Endothelial cell (in vitro differentiated cells): Measurements from ENCODE around the gene TBC1D22A. TPM values are rescaled to one million over a fixed set of nuclear protein-coding genes. Genes with fewer than 3 reads are reported as not detected.

Experiments
- DNase-seq: peaks from one replicate; pipeline ENCODE4 v3.0.0; 2021; ENCODE audit warnings: low spot score
- H3K27ac Mint-ChIP-seq: one replicate; pipeline ENCODE4 v1.8.0; 2021; ENCODE audit warnings: mixed read lengths, inconsistent platforms; ENCODE audit not compliant: unreplicated experiment
- H3K27me3 Mint-ChIP-seq: one replicate; pipeline ENCODE4 v1.8.0; 2021; ENCODE audit warnings: mild to moderate bottlenecking, moderate library complexity, mixed read lengths, inconsistent platforms; ENCODE audit not compliant: unreplicated experiment
- H3K36me3 Mint-ChIP-seq: one replicate; pipeline ENCODE4 v1.8.0; 2021; ENCODE audit warnings: mild to moderate bottlenecking, low read depth, mixed read lengths, inconsistent platforms; ENCODE audit not compliant: unreplicated experiment
- H3K4me1 Mint-ChIP-seq: one replicate; pipeline ENCODE4 v1.8.0; 2021; ENCODE audit warnings: mild to moderate bottlenecking, mixed read lengths, inconsistent platforms; ENCODE audit not compliant: unreplicated experiment
- H3K4me3 Mint-ChIP-seq: one replicate; pipeline ENCODE4 v1.8.0; 2021; ENCODE audit warnings: mild to moderate bottlenecking, mixed read lengths, inconsistent platforms; ENCODE audit not compliant: unreplicated experiment
- H3K9me3 Mint-ChIP-seq: one replicate; pipeline ENCODE4 v1.8.0; 2021; ENCODE audit warnings: mixed read lengths, inconsistent platforms; ENCODE audit not compliant: unreplicated experiment
- CTCF ChIP-seq: fragments of 200-600 bp; sonication (generic); IDR thresholded peaks from one replicate; pipeline ENCODE4 v1.5.0; 2021; ENCODE audit warnings: antibody characterized with exemption; ENCODE audit not compliant: unreplicated experiment
- total RNA-seq: library from RNA; stranded (reverse); fragmentation: NEBNext Ultra II Directional; extraction: Animal tissue kit (Norgen Biotek cat#: 25700); gene quantifications from one replicate; pipeline ENCODE4 v1.2.1, GENCODE V29; 2021; ENCODE audit not compliant: unreplicated experiment

Gene TBC1D22A
- total RNA-seq, 1 donor from 2014 or later, result 25.3 TPM

DNA sequence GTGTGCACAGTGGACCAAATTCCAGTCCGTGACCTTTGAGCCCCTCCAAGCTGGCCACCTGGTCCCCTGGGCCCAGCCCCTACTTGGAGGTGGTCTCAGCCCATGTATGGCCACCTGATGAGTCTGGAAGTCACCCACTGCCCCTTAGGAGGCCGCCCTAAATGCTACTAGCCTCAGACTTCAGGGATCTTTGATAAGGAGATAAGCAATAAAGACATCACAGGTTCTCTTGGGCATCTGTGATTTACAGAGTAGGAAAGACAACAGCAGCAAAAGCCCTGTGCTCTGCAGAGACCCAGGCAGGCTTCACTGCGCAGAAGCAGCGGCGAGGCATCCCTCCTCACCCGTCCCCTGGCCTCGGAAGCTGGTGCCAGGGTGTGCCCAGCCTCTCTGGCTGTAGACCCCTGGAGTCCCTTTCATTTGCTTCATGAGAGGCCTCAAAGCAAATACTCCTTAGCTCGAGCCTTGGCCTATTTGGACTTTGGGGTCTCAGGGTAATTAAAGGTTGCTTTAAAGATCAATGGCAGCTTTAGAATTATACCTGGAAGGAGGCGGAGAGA, 360.1 kb downstream of the TBC1D22A start:
- Mint-ChIP-seq H3K36me3 (peaks cover 4% of the 10 kb centered on the region), H3K27ac (no peak overlapping the region), H3K4me3 (no peak overlapping the region), H3K4me1 (peaks cover 3% of the 10 kb centered on the region), H3K27me3 (peaks cover 10% of the 10 kb centered on the region), H3K9me3 (no peaks in the 10 kb centered on the region)
- DNase-seq, result no peak
- no peak for TF ChIP-seq CTCF

DNA sequence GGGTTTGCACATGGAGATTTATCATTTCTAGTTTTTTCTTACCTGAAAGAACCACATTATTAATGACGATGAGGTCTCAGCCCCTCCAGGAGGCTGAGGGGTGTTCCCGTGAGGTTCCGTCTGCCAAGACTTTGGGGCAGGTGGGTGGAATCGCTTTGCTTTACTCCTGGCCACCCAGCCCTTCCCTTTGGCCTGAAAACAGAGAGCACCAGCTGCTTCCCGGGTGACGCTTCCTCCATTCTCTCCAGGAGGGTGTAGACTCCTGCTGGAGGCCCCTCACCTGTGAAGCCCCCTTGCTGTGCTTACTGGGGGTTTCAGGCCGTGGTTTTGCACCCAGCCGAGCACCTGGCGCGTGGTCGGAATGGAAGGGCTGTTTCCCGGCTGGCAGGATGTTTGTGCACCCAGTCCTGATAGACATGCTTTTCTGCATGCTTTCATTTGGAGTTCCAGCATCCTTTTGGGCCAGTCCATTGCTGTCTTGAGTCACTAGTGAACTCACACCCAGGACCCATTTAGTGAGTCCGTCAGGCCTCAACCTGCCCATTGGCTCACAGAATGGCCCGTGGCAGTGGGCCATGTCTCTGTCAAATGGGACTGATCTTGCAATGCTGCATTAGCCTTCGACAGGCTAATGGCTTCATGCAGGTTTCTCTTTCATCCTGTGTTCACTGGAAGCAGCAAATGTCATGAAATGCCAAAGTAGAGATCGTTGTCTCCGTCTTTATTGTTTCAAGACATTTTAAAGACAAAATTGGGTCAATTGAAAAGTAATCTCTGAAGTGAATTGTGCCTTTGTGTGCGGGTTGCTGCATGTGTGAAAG, 360.8 kb downstream of the TBC1D22A start:
- no peaks in the 10 kb centered on the region for H3K9me3 Mint-ChIP-seq
- H3K27me3 Mint-ChIP-seq, result peaks cover 10% of the 10 kb centered on the region
- H3K4me3 Mint-ChIP-seq, result no peak overlapping the region
- DNase-seq, result no peak
- H3K27ac Mint-ChIP-seq, result peak overlapping the region; percentile 3
- peaks cover 3% of the 10 kb centered on the region for H3K4me1 Mint-ChIP-seq
- no peak for TF ChIP-seq CTCF
- peaks cover 4% of the 10 kb centered on the region for H3K36me3 Mint-ChIP-seq

DNA sequence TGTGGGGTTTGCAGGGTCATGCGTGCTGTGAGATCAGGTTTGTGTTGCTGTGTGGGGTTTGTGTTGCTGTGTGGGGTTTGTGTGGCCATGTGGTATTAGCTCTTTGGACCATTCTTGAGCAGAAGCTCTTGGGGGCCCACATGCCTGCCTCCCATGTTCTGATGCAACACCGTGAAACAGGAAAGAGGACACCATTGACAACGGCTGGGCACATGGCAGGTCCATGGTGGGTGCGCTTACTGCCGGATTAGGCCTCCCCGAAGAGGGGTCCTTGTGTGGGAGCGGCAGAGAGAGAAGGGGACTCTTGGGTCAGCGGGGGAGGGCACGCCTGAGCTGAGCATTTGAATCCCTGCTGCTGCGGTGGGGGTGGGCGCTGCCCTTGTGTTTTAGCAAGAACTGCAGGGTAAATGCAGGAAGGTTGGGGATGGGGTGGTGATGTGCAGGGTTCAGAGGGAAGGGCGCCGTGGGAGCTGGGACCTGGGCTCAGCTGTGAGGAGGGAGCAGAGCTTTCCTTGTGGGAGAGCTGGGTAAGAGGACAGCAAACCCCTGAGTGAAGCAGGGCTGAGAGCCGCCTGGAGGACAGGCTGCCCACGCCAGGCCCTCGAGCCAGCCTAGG, 361.5 kb downstream of the TBC1D22A start:
- DNase-seq, result no peak

DNA sequence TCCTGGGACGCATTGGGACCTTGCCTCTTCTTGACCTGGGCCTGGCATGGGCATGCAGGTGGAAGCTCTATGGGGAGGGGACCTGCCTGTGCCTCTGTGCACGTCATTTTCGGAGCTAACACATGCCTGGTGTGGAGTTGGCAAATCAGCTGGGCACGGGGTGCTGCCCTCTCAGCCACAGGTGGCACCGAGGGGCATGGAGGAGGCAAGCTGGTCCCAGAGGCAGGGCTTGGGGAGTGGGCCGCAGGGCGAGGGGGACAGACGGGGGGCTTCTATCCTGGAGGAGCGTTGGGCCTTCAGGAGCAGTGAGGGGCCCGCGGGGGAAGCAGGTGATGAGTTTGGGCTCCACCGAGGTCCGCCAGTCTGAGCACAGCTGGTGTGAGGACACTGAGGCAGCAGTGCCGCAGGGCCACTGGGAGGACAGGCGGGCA, 362.0 kb downstream of the TBC1D22A start:
- TF ChIP-seq CTCF, result no peak
- Mint-ChIP-seq H3K4me3 (no peak overlapping the region), H3K9me3 (no peaks in the 10 kb centered on the region), H3K36me3 (no peaks in the 10 kb centered on the region), H3K4me1 (peaks cover 3% of the 10 kb centered on the region), H3K27me3 (peaks cover 12% of the 10 kb centered on the region), H3K27ac (no peak overlapping the region)
- DNase-seq, result no peak

More for the DNA sequence above, 361.5 kb downstream of the TBC1D22A start:
- H3K27ac Mint-ChIP-seq, result peak overlapping the region; percentile 3
- no peak overlapping the region for H3K4me3 Mint-ChIP-seq
- H3K4me1 Mint-ChIP-seq, result peaks cover 3% of the 10 kb centered on the region
- H3K9me3 Mint-ChIP-seq, result no peaks in the 10 kb centered on the region
- no peak for TF ChIP-seq CTCF
- H3K27me3 Mint-ChIP-seq, result peaks cover 10% of the 10 kb centered on the region
- H3K36me3 Mint-ChIP-seq, result no peaks in the 10 kb centered on the region

GRCh38 chr22:47124961-47125360, 362.5 kb downstream of the TBC1D22A start:
- peaks cover 3% of the 10 kb centered on the region for H3K4me1 Mint-ChIP-seq
- H3K9me3 Mint-ChIP-seq, result no peaks in the 10 kb centered on the region
- H3K36me3 Mint-ChIP-seq, result no peaks in the 10 kb centered on the region
- peaks cover 12% of the 10 kb centered on the region for H3K27me3 Mint-ChIP-seq
- no peak overlapping the region for H3K4me3 Mint-ChIP-seq
- H3K27ac Mint-ChIP-seq, result no peak overlapping the region
- TF ChIP-seq CTCF, result no peak
- no peak for DNase-seq
